ENCODE data around the gene EPSTI1.

EPSTI1 gene

DNA sequence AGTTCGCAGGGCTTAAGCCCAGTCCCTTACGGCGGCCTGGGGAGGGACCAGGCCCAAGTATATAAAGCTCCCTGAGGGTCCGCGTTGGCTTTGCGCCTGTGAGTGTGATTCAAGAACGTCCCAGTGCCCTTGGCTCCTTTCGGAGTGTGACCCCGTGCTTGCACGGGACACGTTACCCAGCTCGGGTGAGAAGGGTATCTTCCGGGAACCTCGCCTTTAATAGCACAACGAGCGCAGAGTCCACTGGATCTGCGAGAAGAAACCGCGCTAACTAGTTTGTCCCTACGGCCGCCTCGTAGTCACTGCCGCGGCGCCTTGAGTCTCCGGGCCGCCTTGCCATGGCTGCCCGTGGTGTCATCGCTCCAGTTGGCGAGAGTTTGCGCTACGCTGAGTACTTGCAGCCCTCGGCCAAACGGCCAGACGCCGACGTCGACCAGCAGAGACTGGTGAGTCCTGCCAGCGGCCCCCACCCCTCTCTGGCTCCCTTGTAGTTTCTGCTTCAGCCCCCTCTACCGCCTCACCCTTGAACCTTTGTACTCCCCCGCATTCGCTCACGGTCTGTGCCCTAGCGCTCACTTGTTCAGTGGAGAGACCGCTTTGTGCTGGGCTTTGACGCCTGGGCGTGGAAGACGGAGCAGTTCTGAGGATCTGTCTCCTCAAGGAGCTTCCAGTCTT is 31.4 kb upstream of the EPSTI1 start, which contains the start of gene DNAJC15:
Gene DNAJC15, plus strand, starts transcription at position 298 of the 675 bp plus-strand sequence. Its CDS starts 41 bp downstream, at position 339.
- Histone ChIP-seq H3K27me3 (ENCODE audit: control insufficient read depth in 5 of 5, insufficient read depth in 4 of 5, low read length in 5 of 5) (no peaks in the 10 kb centered on the region), H3K9ac (ENCODE audit: low read length in 5 of 5) (peak within 1 kb of the TSS; percentile 80 to 96 (median 88))

DNA sequence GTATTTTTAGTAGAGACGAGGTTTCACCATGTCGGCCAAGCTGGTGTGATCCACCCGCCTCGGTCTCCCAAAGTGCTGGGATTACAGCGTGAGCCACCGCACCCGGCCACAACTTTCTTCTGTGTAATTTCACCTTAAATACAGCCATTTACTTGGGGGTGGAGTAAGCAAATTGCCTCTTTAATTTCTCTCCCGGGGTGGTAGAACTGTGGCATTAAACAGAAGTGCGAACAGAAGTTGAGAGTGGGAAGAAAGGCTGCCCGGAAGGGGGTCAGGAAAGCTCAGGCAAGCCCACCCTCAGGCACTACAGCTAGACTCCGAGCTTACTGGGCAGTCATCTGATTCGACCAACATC is 30.9 kb upstream of the EPSTI1 start:
- no peaks in the 10 kb centered on the region for H3K27me3 ChIP-seq (ENCODE audit: control insufficient read depth in 5 of 5, insufficient read depth in 4 of 5, low read length in 5 of 5)

More for the DNA sequence above, 31.4 kb upstream of the EPSTI1 start, which contains the start of gene DNAJC15:
- Histone ChIP-seq H3K4me3 (ENCODE audit: low read depth in 1 of 5, low read length in 5 of 5) (peak within 1 kb of the TSS; percentile 73 to 95 (median 95)), H3K36me3 (ENCODE audit: control insufficient read depth in 5 of 5, insufficient read depth in 5 of 5, low read length in 5 of 5) (peaks cover 0 to 6% (median 0%) of the 10 kb centered on the region in 5 donors), H3K27ac (ENCODE audit: low read depth, low read length) (peak within 1 kb of the TSS; percentile 88), H3K9me3 (ENCODE audit: control insufficient read depth in 5 of 5, low read length in 5 of 5) (no peaks in the 10 kb centered on the region), H3K4me1 (ENCODE audit: control insufficient read depth in 5 of 5, insufficient read depth in 5 of 5, low read length in 5 of 5) (peaks cover 0 to 33% (median 28%) of the 10 kb centered on the region in 5 donors)

DNA sequence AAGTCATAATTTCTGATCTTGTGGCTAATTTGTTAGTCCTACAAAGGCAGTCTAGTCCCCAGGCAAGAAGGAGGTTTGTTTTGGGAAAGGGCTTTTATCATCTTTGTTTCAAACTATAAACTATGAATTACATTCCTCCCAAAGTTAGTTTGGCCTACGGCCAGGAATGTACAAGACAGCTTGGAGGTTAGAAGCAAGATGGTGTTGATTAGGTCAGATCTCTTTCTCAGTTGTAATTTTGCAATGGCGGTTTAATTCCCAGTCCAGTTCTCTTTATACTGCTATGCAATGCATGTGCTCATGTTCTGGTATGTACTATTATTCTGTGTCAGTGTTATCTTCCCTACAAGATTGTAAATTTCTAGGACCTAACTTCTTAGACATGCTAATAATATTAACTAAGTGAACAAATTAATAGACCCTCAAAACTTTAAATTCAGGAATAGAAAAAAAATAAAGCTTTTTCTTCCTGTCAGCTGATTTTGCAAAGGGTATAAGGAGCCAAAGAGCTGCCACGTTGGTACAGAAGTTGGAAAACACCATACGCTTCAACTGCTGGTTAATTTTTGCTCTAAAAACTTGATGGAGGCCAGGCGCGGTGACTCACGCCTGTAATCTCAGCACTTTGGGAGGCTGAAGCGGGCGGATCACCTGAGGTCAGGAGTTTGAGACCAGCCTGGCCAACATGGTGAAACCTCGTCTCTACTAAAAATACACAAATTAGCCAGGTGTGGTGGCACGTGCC is 30.1 kb upstream of the EPSTI1 start:
- Histone ChIP-seq H3K27me3 (ENCODE audit: control insufficient read depth in 5 of 5, insufficient read depth in 4 of 5, low read length in 5 of 5) (no peaks in the 10 kb centered on the region), H3K4me1 (ENCODE audit: control insufficient read depth in 5 of 5, insufficient read depth in 5 of 5, low read length in 5 of 5) (peaks cover 0 to 33% (median 28%) of the 10 kb centered on the region in 5 donors), H3K4me3 (ENCODE audit: low read depth in 1 of 5, low read length in 5 of 5) (no peak overlapping the region), H3K27ac (ENCODE audit: low read depth, low read length) (no peak overlapping the region), H3K36me3 (ENCODE audit: control insufficient read depth in 5 of 5, insufficient read depth in 5 of 5, low read length in 5 of 5) (no peaks in the 10 kb centered on the region), H3K9me3 (ENCODE audit: control insufficient read depth in 5 of 5, low read length in 5 of 5) (no peaks in the 10 kb centered on the region), H3K9ac (ENCODE audit: low read length in 5 of 5) (no peak overlapping the region)

More for the DNA sequence above, 30.9 kb upstream of the EPSTI1 start:
- peaks cover 0 to under 1% (median 0%) of the 10 kb centered on the region in 5 donors for H3K36me3 ChIP-seq (ENCODE audit: control insufficient read depth in 5 of 5, insufficient read depth in 5 of 5, low read length in 5 of 5)
- peak overlapping the region; percentile 88 for H3K27ac ChIP-seq (ENCODE audit: low read depth, low read length)
- no peaks in the 10 kb centered on the region for H3K9me3 ChIP-seq (ENCODE audit: control insufficient read depth in 5 of 5, low read length in 5 of 5)
- H3K9ac ChIP-seq (ENCODE audit: low read length in 5 of 5): peak overlapping the region in 4 of 5 donors; percentile 80 to 96 (median 89)
- H3K4me3 ChIP-seq (ENCODE audit: low read depth in 1 of 5, low read length in 5 of 5): peak overlapping the region; percentile 73 to 95 (median 95)
- H3K4me1 ChIP-seq (ENCODE audit: control insufficient read depth in 5 of 5, insufficient read depth in 5 of 5, low read length in 5 of 5): peaks cover 0 to 33% (median 28%) of the 10 kb centered on the region in 5 donors

DNA sequence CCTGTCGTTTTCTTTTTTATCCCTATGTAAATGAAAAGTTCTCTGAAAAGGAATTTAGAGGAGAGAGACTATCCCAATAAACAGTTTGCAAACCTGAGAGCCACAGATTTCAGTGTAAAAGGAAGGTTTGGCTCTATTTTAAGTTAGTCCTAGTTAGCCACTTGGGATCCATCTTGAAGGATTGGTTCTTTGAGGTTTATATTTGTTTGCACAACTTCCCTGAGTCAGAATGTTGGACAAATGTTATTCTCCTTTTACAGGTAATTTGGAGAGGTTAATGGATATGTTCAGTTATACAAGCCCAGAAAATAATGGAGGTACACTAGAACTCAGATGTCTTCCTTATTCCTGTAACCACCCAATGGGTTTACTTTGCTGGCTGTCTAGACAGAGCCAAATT is 28.8 kb upstream of the EPSTI1 start:
- Histone ChIP-seq H3K9me3 (ENCODE audit: control insufficient read depth in 5 of 5, low read length in 5 of 5) (no peaks in the 10 kb centered on the region), H3K27ac (ENCODE audit: low read depth, low read length) (no peak overlapping the region), H3K4me3 (ENCODE audit: low read depth in 1 of 5, low read length in 5 of 5) (no peak overlapping the region), H3K9ac (ENCODE audit: low read length in 5 of 5) (no peak overlapping the region), H3K4me1 (ENCODE audit: control insufficient read depth in 5 of 5, insufficient read depth in 5 of 5, low read length in 5 of 5) (peaks cover 0 to 27% (median 22%) of the 10 kb centered on the region in 5 donors), H3K27me3 (ENCODE audit: control insufficient read depth in 5 of 5, insufficient read depth in 4 of 5, low read length in 5 of 5) (no peaks in the 10 kb centered on the region), H3K36me3 (ENCODE audit: control insufficient read depth in 5 of 5, insufficient read depth in 5 of 5, low read length in 5 of 5) (no peaks in the 10 kb centered on the region)

DNA sequence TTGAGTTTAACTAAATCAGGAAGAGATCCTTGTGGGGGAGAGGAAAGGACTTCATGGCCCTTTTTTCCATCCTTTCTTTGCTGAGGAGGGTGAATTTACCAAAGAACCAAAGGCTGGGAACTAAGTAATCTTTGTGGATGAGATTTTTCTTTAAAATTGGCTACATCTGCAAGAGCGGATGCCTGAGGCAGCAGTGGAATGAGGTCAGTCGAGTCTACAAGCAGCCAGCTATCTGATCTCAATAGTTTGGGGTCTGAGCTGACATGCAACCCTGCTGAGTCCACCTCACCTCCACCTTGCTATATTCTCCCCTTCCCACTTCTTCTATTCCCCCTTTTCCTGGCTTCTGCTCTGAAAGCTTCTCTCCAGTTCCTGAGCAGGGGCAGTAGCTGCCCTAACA is 27.8 kb upstream of the EPSTI1 start:
- Histone ChIP-seq H3K36me3 (ENCODE audit: control insufficient read depth in 5 of 5, insufficient read depth in 5 of 5, low read length in 5 of 5) (no peaks in the 10 kb centered on the region), H3K27ac (ENCODE audit: low read depth, low read length) (no peak overlapping the region), H3K27me3 (ENCODE audit: control insufficient read depth in 5 of 5, insufficient read depth in 4 of 5, low read length in 5 of 5) (no peaks in the 10 kb centered on the region), H3K9ac (ENCODE audit: low read length in 5 of 5) (no peak overlapping the region), H3K4me1 (ENCODE audit: control insufficient read depth in 5 of 5, insufficient read depth in 5 of 5, low read length in 5 of 5) (peaks cover 0 to 19% (median 15%) of the 10 kb centered on the region in 5 donors), H3K4me3 (ENCODE audit: low read depth in 1 of 5, low read length in 5 of 5) (no peak overlapping the region), H3K9me3 (ENCODE audit: control insufficient read depth in 5 of 5, low read length in 5 of 5) (no peaks in the 10 kb centered on the region)

DNA sequence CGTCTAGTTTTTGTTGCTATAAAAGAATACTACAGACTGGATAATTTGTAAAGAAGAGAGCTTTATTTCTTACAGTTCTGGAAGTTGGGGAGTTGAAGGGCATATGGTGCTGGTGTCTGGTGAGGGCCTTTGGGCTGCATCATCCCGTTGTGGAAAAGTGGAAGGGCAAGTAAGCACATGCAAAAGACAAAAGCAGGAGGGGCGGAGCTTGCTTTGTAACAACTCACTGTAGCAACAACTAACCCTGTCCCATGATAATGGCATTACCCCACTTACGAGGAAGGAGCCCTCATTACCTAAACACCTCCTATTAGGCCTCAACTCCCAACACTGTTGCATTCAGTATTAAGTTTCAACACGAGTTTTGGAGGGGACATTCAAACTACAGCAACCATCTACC is 24.2 kb upstream of the EPSTI1 start:
- Histone ChIP-seq H3K9ac (ENCODE audit: low read length in 5 of 5) (no peak overlapping the region), H3K4me3 (ENCODE audit: low read depth in 1 of 5, low read length in 5 of 5) (no peak overlapping the region), H3K9me3 (ENCODE audit: control insufficient read depth in 5 of 5, low read length in 5 of 5) (no peaks in the 10 kb centered on the region), H3K36me3 (ENCODE audit: control insufficient read depth in 5 of 5, insufficient read depth in 5 of 5, low read length in 5 of 5) (no peaks in the 10 kb centered on the region), H3K4me1 (ENCODE audit: control insufficient read depth in 5 of 5, insufficient read depth in 5 of 5, low read length in 5 of 5) (no peaks in the 10 kb centered on the region), H3K27ac (ENCODE audit: low read depth, low read length) (no peak overlapping the region), H3K27me3 (ENCODE audit: control insufficient read depth in 5 of 5, insufficient read depth in 4 of 5, low read length in 5 of 5) (no peaks in the 10 kb centered on the region)

DNA sequence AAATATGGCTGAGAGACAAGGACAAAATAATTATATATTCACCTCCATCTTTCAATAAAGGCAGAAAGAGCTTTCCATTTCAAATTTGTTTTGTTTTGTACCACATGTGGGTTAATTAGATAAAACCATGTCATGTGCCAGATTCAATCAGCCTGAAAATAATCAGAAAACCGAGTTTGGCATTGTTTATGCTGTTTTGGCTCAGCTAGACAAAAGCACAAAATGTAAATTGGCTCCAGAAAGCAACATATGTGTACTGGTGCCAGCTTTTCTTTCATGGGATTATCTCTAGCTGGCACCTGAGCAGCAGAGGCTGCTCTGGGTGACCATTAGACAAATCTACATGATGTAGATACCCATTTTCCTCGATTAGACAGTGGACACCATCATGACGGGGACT is 22.1 kb upstream of the EPSTI1 start:
- H3K36me3 ChIP-seq (ENCODE audit: control insufficient read depth in 5 of 5, insufficient read depth in 5 of 5, low read length in 5 of 5): no peaks in the 10 kb centered on the region
- no peak overlapping the region for H3K4me3 ChIP-seq (ENCODE audit: low read depth in 1 of 5, low read length in 5 of 5)
- H3K27ac ChIP-seq (ENCODE audit: low read depth, low read length): no peak overlapping the region
- no peaks in the 10 kb centered on the region for H3K27me3 ChIP-seq (ENCODE audit: control insufficient read depth in 5 of 5, insufficient read depth in 4 of 5, low read length in 5 of 5)
- no peak overlapping the region for H3K9ac ChIP-seq (ENCODE audit: low read length in 5 of 5)
- no peaks in the 10 kb centered on the region for H3K9me3 ChIP-seq (ENCODE audit: control insufficient read depth in 5 of 5, low read length in 5 of 5)
- no peaks in the 10 kb centered on the region for H3K4me1 ChIP-seq (ENCODE audit: control insufficient read depth in 5 of 5, insufficient read depth in 5 of 5, low read length in 5 of 5)

DNA sequence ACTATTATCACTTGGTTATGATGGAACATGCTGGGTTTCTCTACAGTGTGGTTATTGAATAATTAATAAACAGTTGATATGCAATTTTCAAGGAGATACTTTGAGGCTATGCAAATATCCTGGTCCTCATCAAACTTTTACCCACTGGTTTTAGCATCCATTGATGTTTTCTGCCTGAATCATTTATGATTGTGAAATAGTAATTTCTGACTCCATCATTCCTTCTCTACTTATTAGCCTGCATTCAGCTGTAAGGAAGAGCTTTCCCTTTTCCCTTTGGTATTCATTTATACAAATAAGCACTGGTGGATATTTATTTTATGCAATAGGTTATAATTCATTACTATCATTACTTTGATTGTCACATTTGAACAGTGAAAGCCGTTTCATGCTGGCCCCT is 17.5 kb upstream of the EPSTI1 start:
- Histone ChIP-seq H3K9me3 (ENCODE audit: control insufficient read depth in 5 of 5, low read length in 5 of 5) (no peaks in the 10 kb centered on the region), H3K4me1 (ENCODE audit: control insufficient read depth in 5 of 5, insufficient read depth in 5 of 5, low read length in 5 of 5) (no peaks in the 10 kb centered on the region), H3K36me3 (ENCODE audit: control insufficient read depth in 5 of 5, insufficient read depth in 5 of 5, low read length in 5 of 5) (no peaks in the 10 kb centered on the region), H3K4me3 (ENCODE audit: low read depth in 1 of 5, low read length in 5 of 5) (no peak overlapping the region), H3K27me3 (ENCODE audit: control insufficient read depth in 5 of 5, insufficient read depth in 4 of 5, low read length in 5 of 5) (no peaks in the 10 kb centered on the region), H3K27ac (ENCODE audit: low read depth, low read length) (no peak overlapping the region), H3K9ac (ENCODE audit: low read length in 5 of 5) (no peak overlapping the region)

DNA sequence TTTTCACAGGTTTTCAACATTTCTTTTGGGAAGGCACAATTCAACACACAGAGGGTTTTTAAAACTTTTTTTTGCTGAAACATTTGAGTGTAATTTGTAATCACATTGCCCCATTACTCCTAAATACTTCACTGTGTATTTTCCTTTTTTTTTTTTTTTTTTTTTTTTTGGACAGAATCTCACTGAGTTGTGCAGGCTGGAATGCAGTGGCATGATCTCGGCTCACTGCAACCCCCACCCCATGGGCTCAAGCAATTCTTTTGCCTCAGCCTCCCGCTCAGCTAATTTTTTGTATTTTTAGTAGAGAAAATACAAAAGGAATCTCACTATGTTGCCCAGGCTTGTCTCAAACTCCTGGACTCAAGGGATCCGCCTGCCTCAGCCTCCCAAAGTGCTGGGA is 16.6 kb upstream of the EPSTI1 start:
- Histone ChIP-seq H3K9me3 (ENCODE audit: control insufficient read depth in 5 of 5, low read length in 5 of 5) (no peaks in the 10 kb centered on the region), H3K36me3 (ENCODE audit: control insufficient read depth in 5 of 5, insufficient read depth in 5 of 5, low read length in 5 of 5) (no peaks in the 10 kb centered on the region), H3K4me3 (ENCODE audit: low read depth in 1 of 5, low read length in 5 of 5) (no peak overlapping the region), H3K27ac (ENCODE audit: low read depth, low read length) (no peak overlapping the region), H3K4me1 (ENCODE audit: control insufficient read depth in 5 of 5, insufficient read depth in 5 of 5, low read length in 5 of 5) (no peaks in the 10 kb centered on the region), H3K27me3 (ENCODE audit: control insufficient read depth in 5 of 5, insufficient read depth in 4 of 5, low read length in 5 of 5) (no peaks in the 10 kb centered on the region), H3K9ac (ENCODE audit: low read length in 5 of 5) (no peak overlapping the region)

DNA sequence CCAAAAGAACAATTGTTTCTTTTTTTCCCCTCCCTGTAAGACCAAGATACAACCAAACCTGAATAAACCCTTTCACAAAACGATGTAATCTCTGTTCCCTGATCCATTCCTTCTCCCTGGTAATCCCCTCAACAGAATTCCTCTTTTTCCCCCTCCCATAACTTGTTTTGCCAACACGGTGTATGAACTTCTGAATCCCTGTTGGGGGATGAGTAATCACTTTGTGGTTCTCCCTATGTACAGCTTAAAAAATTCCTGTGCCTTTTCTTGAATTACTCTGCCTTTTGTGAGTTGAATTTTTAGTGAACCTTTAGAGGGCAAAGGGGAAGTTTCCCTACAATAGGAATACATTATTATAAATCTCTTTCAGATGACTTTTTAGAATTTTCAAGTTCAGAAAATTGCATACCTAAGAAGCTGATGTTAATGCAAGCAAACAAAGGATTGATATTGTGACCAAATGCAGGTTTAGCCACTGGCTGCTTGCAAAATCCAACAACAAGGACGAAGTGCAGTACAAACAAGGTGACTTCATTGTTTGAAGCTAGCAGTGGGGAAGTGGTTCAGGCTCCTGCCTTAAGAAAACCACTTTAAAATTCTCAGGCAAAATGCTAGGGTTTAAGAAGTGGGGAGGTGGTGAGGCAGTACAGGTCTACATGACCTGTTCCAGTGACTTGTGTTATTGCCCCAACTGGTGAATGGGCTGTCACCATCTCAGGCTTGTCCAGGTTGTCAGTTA is 15.0 kb upstream of the EPSTI1 start:
- peaks cover 0 to 6% (median 0%) of the 10 kb centered on the region in 5 donors for H3K9me3 ChIP-seq (ENCODE audit: control insufficient read depth in 5 of 5, low read length in 5 of 5)
- no peaks in the 10 kb centered on the region for H3K27me3 ChIP-seq (ENCODE audit: control insufficient read depth in 5 of 5, insufficient read depth in 4 of 5, low read length in 5 of 5)
- H3K36me3 ChIP-seq (ENCODE audit: control insufficient read depth in 5 of 5, insufficient read depth in 5 of 5, low read length in 5 of 5): no peaks in the 10 kb centered on the region
- no peaks in the 10 kb centered on the region for H3K4me1 ChIP-seq (ENCODE audit: control insufficient read depth in 5 of 5, insufficient read depth in 5 of 5, low read length in 5 of 5)
- H3K9ac ChIP-seq (ENCODE audit: low read length in 5 of 5): no peak overlapping the region
- no peak overlapping the region for H3K27ac ChIP-seq (ENCODE audit: low read depth, low read length)
- no peak overlapping the region for H3K4me3 ChIP-seq (ENCODE audit: low read depth in 1 of 5, low read length in 5 of 5)
